Heart left ventricle (tissue), 16 donors: ENCODE results near the gene RAB27B. TPM values are rescaled to one million over a fixed set of nuclear protein-coding genes. Genes with fewer than 3 reads are reported as not detected.

Experiments used
- ATAC-seq, 4 donors: fragments of 200-7000 bp; cut with Tn5 transposase; one replicate each; pipeline ENCODE4 v1.9.1; 2020 to 2022; ENCODE audit warnings: moderate library complexity in 4 of 4, mild to moderate bottlenecking in 3 of 4, moderate number of reproducible peaks in 1 of 4
- DNase-seq, 5 donors: peaks; one replicate each; pipeline ENCODE4 v3.0.0-alpha.2; 2020
- H3K27ac ChIP-seq, 12 donors: fragments of 200-600 bp; sonication (generic) in 4 of 12; one replicate each; pipeline versions ENCODE4 v1.5.0 to v1.8.0; 2016 to 2022; ENCODE audit warnings: mild to moderate bottlenecking in 2 of 12
- H3K27me3 ChIP-seq, 9 donors: fragments of 200-600 bp; sonication (generic) in 2 of 9; one replicate each; pipeline versions ENCODE4 v1.5.1 to v1.8.0; 2016 to 2022; ENCODE audit warnings: mild to moderate bottlenecking in 3 of 9
- H3K36me3 ChIP-seq, 9 donors: fragments of 200-600 bp; sonication (generic) in 2 of 9; one replicate each; pipeline versions ENCODE4 v1.5.0 to v1.8.0; 2018 to 2022; ENCODE audit warnings: mild to moderate bottlenecking in 2 of 9
- H3K4me1 ChIP-seq, 12 donors: fragments of 200-600 bp; sonication (generic) in 4 of 12; one replicate each; pipeline versions ENCODE4 v1.5.0 to v1.8.0; 2016 to 2022; ENCODE audit warnings: mild to moderate bottlenecking in 3 of 12
- H3K4me3 ChIP-seq, 12 donors: fragments of 200-600 bp; sonication (generic) in 4 of 12; one replicate each; pipeline versions ENCODE4 v1.5.0 to v1.8.0; 2017 to 2022; ENCODE audit warnings: mild to moderate bottlenecking in 9 of 12, moderate library complexity in 4 of 12
- H3K9me3 ChIP-seq, 12 donors: fragments of 200-600 bp; sonication (generic) in 4 of 12; one replicate each; pipeline versions ENCODE4 v1.5.0 to v1.8.0; 2016 to 2022; ENCODE audit warnings: mild to moderate bottlenecking in 1 of 12
- POLR2A ChIP-seq, 2 donors: fragments of 450-650 bp; IDR thresholded peaks; one replicate each; pipeline ENCODE4 v1.6.1; 2017; ENCODE audit warnings: antibody characterized with exemption in 2 of 2, mild to moderate bottlenecking in 2 of 2, moderate library complexity in 2 of 2
- WGBS, 4 donors: extraction: QIAGEN DNeasy Blood & Tissue Kit in 2 of 4; methylation state at CpG; one replicate each; pipeline versions ENCODE4 v1.1.5 to v1.1.7; 2013 to 2018; 5-methylcytosine and 5-hydroxymethylcytosine counted together
- intact Hi-C, 10 donors: fragments of 100-400 bp; cut with DNase I; formaldehyde crosslinking; loops; one replicate each; pipeline versions ENCODE4 v1.11.1 to v1.14.2; 2022
- polyA plus RNA-seq, 2 donors: library from polyadenylated mRNA; stranded (reverse); fragments of 200-250 nt; gene quantifications; one replicate each; pipeline ENCODE4 v1.2.3, GENCODE V29; 2013
- total RNA-seq, 9 donors: library from RNA; depleted of rRNA in 2 of 9; stranded (reverse); fragments of >200 nt in 2 of 9; fragmentation: NEBNext Ultra II Directional in 3 of 9; extraction: Animal tissue kit (Norgen Biotek cat#: 25700) in 3 of 9; gene quantifications; one replicate each; pipeline versions ENCODE4 v1.1.0 to v1.2.4, GENCODE V29; 2016 to 2023
- TF ChIP-seq, protein P1 (sequence below), 12 donors: fragments of 200-600 bp; sonication (generic) in 4 of 12; IDR thresholded peaks; one replicate each; pipeline versions ENCODE4 v1.5.0 to v1.8.0; 2018 to 2022; ENCODE audit warnings: antibody characterized with exemption in 12 of 12, mild to moderate bottlenecking in 5 of 12
- donor health status: ischemic (EF 13 %, LVEDD 7.1; RV severe dilation, severe dysfunction).
- donor health status: healthy with polysubstance abuse.
- donor health status: DM: no; HTN: yes; CAD: no.
- donor health status: DM: no; HTN: no; CAD: no.
- donor health status: ischemic (EF 25% LVEDD 6.9; RV normal size, moderate dysfunction).
- donor health status: ischemic (EF 25% LVEDD 5.7; RV mildly dilated, moderate dysfunction).
- donor health status: healthy.
- donor health status: DM: yes; HTN: yes; CAD: no.
- donor health status: ischemic (EF 35%, LVEDD 5.7; RV mildly dilated, moderate dysfunction).
- donor health status: nonischemic (EF 11% LVEDD 7.7; RV severe dilation, severe dysfunction).
- donor health status: DM: yes; HTN: yes; CAD: no.
- donor health status: PGD.
- donor health status: ischemic (EF 29% LVEDD 5.4; RV normal size, mild dysfunction).
- donor health status: nonischemic (EF 23%, LVEDD 6.1; RV moderate dilation, normal function).

The RAB27B gene
- total and polyA plus RNA-seq, 11 donors: 0.03 to 1.5 (median 0.13) TPM; not detected in 2

DNA sequence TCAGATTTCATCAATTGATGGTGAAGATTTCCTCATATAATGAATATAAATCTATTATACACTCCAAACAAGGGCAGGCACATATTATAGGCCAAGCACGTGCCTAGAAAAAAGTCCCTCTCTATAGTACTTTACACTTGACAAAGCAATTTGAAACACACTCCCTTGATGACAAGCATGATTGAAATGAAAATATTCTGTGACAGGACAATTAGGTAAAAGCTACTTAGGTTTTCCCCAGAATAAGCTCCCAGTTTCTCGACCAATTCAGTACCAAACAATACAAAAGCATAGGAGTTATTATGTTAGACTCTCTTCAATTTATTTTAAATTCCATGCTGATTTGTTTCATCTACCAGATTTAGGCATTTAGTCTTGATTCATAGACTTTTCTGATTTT, 83.3 kb downstream of the RAB27B start:
- H3K27me3 ChIP-seq: no peaks in the 10 kb centered on the region
- intact Hi-C loops: no loop called here
- no peak overlapping the region for H3K4me3 ChIP-seq
- 75 to 86% (median 80%) methylated on average over 2 of the region's 2 CpGs for WGBS, 4 donors
- TF ChIP-seq, protein P1, sequence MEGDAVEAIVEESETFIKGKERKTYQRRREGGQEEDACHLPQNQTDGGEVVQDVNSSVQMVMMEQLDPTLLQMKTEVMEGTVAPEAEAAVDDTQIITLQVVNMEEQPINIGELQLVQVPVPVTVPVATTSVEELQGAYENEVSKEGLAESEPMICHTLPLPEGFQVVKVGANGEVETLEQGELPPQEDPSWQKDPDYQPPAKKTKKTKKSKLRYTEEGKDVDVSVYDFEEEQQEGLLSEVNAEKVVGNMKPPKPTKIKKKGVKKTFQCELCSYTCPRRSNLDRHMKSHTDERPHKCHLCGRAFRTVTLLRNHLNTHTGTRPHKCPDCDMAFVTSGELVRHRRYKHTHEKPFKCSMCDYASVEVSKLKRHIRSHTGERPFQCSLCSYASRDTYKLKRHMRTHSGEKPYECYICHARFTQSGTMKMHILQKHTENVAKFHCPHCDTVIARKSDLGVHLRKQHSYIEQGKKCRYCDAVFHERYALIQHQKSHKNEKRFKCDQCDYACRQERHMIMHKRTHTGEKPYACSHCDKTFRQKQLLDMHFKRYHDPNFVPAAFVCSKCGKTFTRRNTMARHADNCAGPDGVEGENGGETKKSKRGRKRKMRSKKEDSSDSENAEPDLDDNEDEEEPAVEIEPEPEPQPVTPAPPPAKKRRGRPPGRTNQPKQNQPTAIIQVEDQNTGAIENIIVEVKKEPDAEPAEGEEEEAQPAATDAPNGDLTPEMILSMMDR (IDR thresholded peaks at IDR 0.05): no peak
- TF ChIP-seq POLR2A (IDR thresholded peaks at IDR 0.05): no peak
- no peak overlapping the region for H3K27ac ChIP-seq
- H3K36me3 ChIP-seq: peaks cover 0 to 7% (median 0%) of the 10 kb centered on the region in 9 donors
- ATAC-seq (no peak), DNase-seq (no peak)
- no peaks in the 10 kb centered on the region for H3K9me3 ChIP-seq
- H3K4me1 ChIP-seq: no peaks in the 10 kb centered on the region

DNA sequence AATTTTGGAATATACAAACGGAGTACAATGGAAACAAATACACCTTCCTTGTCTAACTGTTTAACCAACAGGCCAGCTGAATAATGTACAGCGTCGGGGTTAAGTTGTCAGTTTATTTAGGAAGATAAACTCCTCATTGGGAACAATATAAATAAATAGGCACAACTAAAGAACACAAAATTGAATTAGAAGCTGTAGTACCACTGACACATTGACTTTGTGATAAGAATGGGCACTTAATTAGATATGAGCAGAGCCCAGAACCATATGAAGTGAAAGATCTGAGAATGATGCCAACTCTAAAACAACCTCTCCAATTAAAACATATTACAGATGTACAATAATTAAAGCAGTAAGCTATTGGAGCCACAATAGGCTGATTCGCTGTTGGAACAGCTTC, 86.5 kb downstream of the RAB27B start:
- H3K27ac ChIP-seq: no peak overlapping the region
- 79 to 95% (median 92%) methylated on average over 4 of the region's 4 CpGs for WGBS, 4 donors
- H3K36me3 ChIP-seq: peaks cover 0 to 14% (median 3%) of the 10 kb centered on the region in 9 donors
- ATAC-seq: no peak
- H3K4me1 ChIP-seq: no peaks in the 10 kb centered on the region
- H3K4me3 ChIP-seq: no peak overlapping the region
- no peak for TF ChIP-seq POLR2A (IDR thresholded peaks at IDR 0.05)
- H3K9me3 ChIP-seq: no peaks in the 10 kb centered on the region
- no peak for DNase-seq
- H3K27me3 ChIP-seq: no peaks in the 10 kb centered on the region
- intact Hi-C loops: no loop called here

DNA sequence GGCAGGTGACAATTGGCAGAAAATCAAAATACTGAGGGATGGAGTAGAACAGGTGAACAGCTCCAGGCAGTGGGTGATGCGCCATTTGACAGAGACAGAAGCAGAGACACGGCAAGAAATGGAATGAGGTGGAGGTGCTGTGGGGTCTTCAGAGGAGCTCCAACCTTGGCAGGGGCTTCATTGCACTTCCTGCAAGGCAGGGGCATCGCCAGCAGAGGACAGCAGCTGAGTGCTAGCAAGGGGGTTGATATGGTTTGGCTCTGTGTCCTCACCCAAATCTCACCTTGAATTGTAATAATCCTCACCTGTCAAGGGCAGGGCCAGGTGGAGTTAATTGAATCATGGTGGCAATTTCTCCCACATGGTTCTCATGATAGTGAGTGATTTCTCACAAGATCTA, 88.2 kb downstream of the RAB27B start:
- ATAC-seq: no peak
- H3K4me3 ChIP-seq: no peak overlapping the region
- H3K4me1 ChIP-seq: no peaks in the 10 kb centered on the region
- 89 to 96% (median 92%) methylated on average over 3 of the region's 3 CpGs for WGBS, 4 donors
- H3K27me3 ChIP-seq: no peaks in the 10 kb centered on the region
- no peak for DNase-seq
- TF ChIP-seq, protein P1 (IDR thresholded peaks at IDR 0.05): no peak
- TF ChIP-seq POLR2A (IDR thresholded peaks at IDR 0.05): no peak
- no peak overlapping the region for H3K27ac ChIP-seq
- intact Hi-C loops: no loop called here
- H3K9me3 ChIP-seq: no peaks in the 10 kb centered on the region
- H3K36me3 ChIP-seq: peaks cover 0 to 22% (median 3%) of the 10 kb centered on the region in 9 donors

DNA sequence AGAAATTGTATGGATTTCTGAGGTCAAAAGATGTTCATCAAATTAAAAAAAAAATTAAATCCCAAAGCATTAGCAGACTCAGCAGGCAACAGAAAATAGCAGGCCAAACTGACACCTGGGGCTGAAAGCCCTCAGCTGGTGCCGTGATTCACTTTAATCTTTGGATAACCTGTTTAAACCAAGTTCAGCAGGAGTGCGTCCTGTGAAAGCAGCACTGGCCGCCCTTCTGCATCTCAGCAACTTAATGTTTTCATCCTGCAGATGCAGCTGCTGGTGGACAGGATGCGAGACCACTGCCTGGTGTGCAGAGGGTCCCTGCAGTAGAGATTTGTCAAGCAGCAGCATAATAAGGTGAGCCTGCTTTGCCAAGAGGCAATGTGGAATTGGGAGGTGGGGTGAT, 89.8 kb downstream of the RAB27B start:
- ATAC-seq: no peak
- TF ChIP-seq, protein P1 (IDR thresholded peaks at IDR 0.05): no peak
- TF ChIP-seq POLR2A (IDR thresholded peaks at IDR 0.05): no peak
- 88 to 94% (median 93%) methylated on average over 4 of the region's 4 CpGs for WGBS, 4 donors

DNA sequence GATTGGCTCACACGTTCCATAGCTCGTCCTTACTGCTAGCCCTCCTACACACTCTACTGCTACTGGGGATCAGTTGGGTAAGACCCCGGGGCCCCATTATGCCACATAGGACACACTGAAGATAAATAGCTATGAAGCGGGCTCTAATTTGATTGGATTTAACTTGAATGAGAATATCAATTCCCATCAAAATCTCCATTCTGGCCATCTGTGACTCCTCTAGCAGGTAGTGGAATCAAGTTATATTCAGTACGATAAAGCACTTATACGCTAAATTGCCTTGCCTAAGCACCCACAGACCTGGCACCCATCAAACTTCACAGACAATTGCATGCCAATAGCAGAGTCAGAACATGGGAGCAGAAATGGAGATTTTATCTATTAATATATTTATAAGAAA, 91.1 kb downstream of the RAB27B start:
- Histone ChIP-seq H3K27me3 (no peaks in the 10 kb centered on the region), H3K4me1 (peaks cover 0 to 4% (median 0%) of the 10 kb centered on the region in 12 donors), H3K27ac (no peak overlapping the region), H3K9me3 (no peaks in the 10 kb centered on the region), H3K4me3 (no peak overlapping the region), H3K36me3 (peaks cover 0 to 20% (median 3%) of the 10 kb centered on the region in 9 donors)
- ATAC-seq: no peak
- intact Hi-C loops: no loop called here
- TF ChIP-seq, protein P1 (IDR thresholded peaks at IDR 0.05): no peak
- no peak for TF ChIP-seq POLR2A (IDR thresholded peaks at IDR 0.05)
- no peak for DNase-seq
- 85 to 96% (median 93%) methylated on average over 6 of the region's 6 CpGs for WGBS, 4 donors

More for the DNA sequence above, 89.8 kb downstream of the RAB27B start:
- no peak overlapping the region for H3K4me3 ChIP-seq
- intact Hi-C loops: no loop called here
- no peak for DNase-seq
- H3K27ac ChIP-seq: no peak overlapping the region
- no peaks in the 10 kb centered on the region for H3K27me3 ChIP-seq
- peaks cover 0 to 26% (median 3%) of the 10 kb centered on the region in 9 donors for H3K36me3 ChIP-seq
- no peaks in the 10 kb centered on the region for H3K4me1 ChIP-seq
- no peaks in the 10 kb centered on the region for H3K9me3 ChIP-seq
